HepG2 (cell line): ENCODE measurements around the gene GRAMD1A. TPM values are rescaled to one million over a fixed set of nuclear protein-coding genes. Genes with fewer than 3 reads are reported as not detected.
A peak's percentile ranks its signal among the peaks of the same experiment; 100 is the strongest.

Experiments
- ARID4A ChIP-seq: sonication (generic); formaldehyde crosslinking; IDR thresholded peaks from 2 replicates; pipeline ENCODE4 v1.5.0; 2020; ENCODE audit warnings: mild to moderate bottlenecking, missing genetic modification reagents, borderline replicate concordance
- DPF2 ChIP-seq: sonication (generic); formaldehyde crosslinking; IDR thresholded peaks from 2 replicates; pipeline ENCODE4 v1.4.0; 2020; ENCODE audit warnings: mild to moderate bottlenecking, low read depth, missing genetic modification reagents, borderline replicate concordance
- ETV6 ChIP-seq: sonication (generic); formaldehyde crosslinking; conservative IDR thresholded peaks from 2 replicates; pipeline ENCODE4 v1.4.0; 2020; ENCODE audit warnings: missing genetic modification reagents
- GATA4 ChIP-seq: sonication (generic); IDR thresholded peaks from 2 replicates; pipeline ENCODE4 v1.6.1; 2016; ENCODE audit warnings: antibody characterized with exemption, low read depth, borderline replicate concordance
- GTF3A ChIP-seq: sonication (generic); formaldehyde crosslinking; conservative IDR thresholded peaks from 2 replicates; pipeline ENCODE4 v1.4.0; 2020; ENCODE audit warnings: mild to moderate bottlenecking, missing genetic modification reagents
- IKZF4 ChIP-seq: sonication (generic); formaldehyde crosslinking; IDR thresholded peaks from 2 replicates; pipeline ENCODE4 v1.5.1; 2020; ENCODE audit warnings: borderline replicate concordance, mild to moderate bottlenecking, low read depth, missing genetic modification reagents; ENCODE audit errors: not compliant biosample characterization
- KLF12 ChIP-seq: sonication (generic); formaldehyde crosslinking; IDR thresholded peaks from 2 replicates; pipeline ENCODE4 v1.4.0; 2020; ENCODE audit warnings: missing genetic modification reagents, borderline replicate concordance
- NFKB2 ChIP-seq: sonication (generic); formaldehyde crosslinking; IDR thresholded peaks from 2 replicates; pipeline ENCODE4 v1.4.0; 2020; ENCODE audit warnings: missing genetic modification reagents, borderline replicate concordance
- PATZ1 ChIP-seq: sonication (generic); formaldehyde crosslinking; IDR thresholded peaks from 2 replicates; pipeline ENCODE4 v1.4.0; 2020; ENCODE audit warnings: missing genetic modification reagents
- SMAD3 ChIP-seq: sonication (generic); formaldehyde crosslinking; IDR thresholded peaks from 2 replicates; pipeline ENCODE4 v1.4.0; 2020; ENCODE audit warnings: missing genetic modification reagents
- SNAI1 ChIP-seq: sonication (generic); formaldehyde crosslinking; IDR thresholded peaks from 2 replicates; pipeline ENCODE4 v1.5.0; 2020; ENCODE audit warnings: mild to moderate bottlenecking, missing genetic modification reagents, borderline replicate concordance
- SP1 ChIP-seq, 2 experiments: fragments of 450-650 bp in 1 of 2; sonication (generic) in 1 of 2; formaldehyde crosslinking in 1 of 2; IDR thresholded peaks; 2 replicates each; pipeline versions ENCODE4 v1.4.0 to v1.6.1; 2016 to 2020; ENCODE audit warnings: missing genetic modification reagents in 1 of 2
- SYNCRIP ChIP-seq: fragments of 200-400 bp; formaldehyde crosslinking; IDR thresholded peaks from 2 replicates; pipeline ENCODE4 v1.6.1; 2018; ENCODE audit warnings: mild to moderate bottlenecking, low read depth, low read length; ENCODE audit not compliant: insufficient read depth
- TBX2 ChIP-seq: sonication (generic); formaldehyde crosslinking; IDR thresholded peaks from 2 replicates; pipeline ENCODE4 v1.5.0; 2020; ENCODE audit warnings: missing genetic modification reagents, mild to moderate bottlenecking, borderline replicate concordance
- TCF7L2 ChIP-seq: IDR thresholded peaks from 2 replicates; pipeline ENCODE4 v1.6.1; 2011; ENCODE audit warnings: mild to moderate bottlenecking, low read depth, low read length, moderate library complexity
- ZNF282 ChIP-seq: fragments of 450-650 bp; IDR thresholded peaks from 2 replicates; pipeline ENCODE4 v1.6.1; 2018; ENCODE audit not compliant: partially characterized antibody
- ZNF556 ChIP-seq: sonication (generic); formaldehyde crosslinking; IDR thresholded peaks from 2 replicates; pipeline ENCODE4 v1.4.0; 2020; ENCODE audit warnings: mild to moderate bottlenecking, missing genetic modification reagents, borderline replicate concordance
- ZNF83 ChIP-seq: sonication (generic); formaldehyde crosslinking; IDR thresholded peaks from 2 replicates; pipeline ENCODE4 v1.4.0; 2020; ENCODE audit warnings: missing genetic modification reagents, mild to moderate bottlenecking, borderline replicate concordance
- ZUFSP ChIP-seq: sonication (generic); formaldehyde crosslinking; IDR thresholded peaks from 2 replicates; pipeline ENCODE4 v1.9.0; 2021; ENCODE audit warnings: missing genetic modification reagents, mild to moderate bottlenecking, borderline replicate concordance
- polyA plus RNA-seq, 8 experiments: library from polyadenylated mRNA; depleted of rRNA in 3 of 8; stranded (reverse) in 7 of 8; unstranded in 1 of 8; fragments of >200 nt; fragmentation: Illumina TruSeq in 4 of 8; extraction: Trizol in 4 of 8; gene quantifications; 2 replicates each; pipeline versions ENCODE4 v1.2.1 to v1.2.3, GENCODE V29; 2011 to 2016; ENCODE audit warnings: low read depth in 4 of 8, missing spikeins in 1 of 8, mixed read lengths in 1 of 8; ENCODE audit not compliant: insufficient read depth in 1 of 8
- total RNA-seq, 5 experiments: library from RNA; depleted of rRNA; stranded (reverse); fragments of >200 nt; fragmentation: Illumina TruSeq; extraction: Trizol; gene quantifications; 2 replicates each; pipeline ENCODE4 v1.2.3, GENCODE V29; 2016; ENCODE audit warnings: low read depth in 1 of 5

GRAMD1A gene
- total and polyA plus RNA-seq, 2 of the 13 experiments (the other 11 are each of a cell fraction or from before 2014, with no cell fraction given) = 14.7 to 181 TPM

GRCh38 chr19:34961775-34962686 is 38.1 kb upstream of the GRAMD1A start (continued):
- TF ChIP-seq PATZ1 (0 out of 2 replicates have a peak, but pooled peaks have one; percentile 28), ARID4A (CRISPR knock-in tag) (peak; percentile 64; the same call in 1 of the 2 replicates), TCF7L2 (no peak), SYNCRIP (no peak), SMAD3 (CRISPR knock-in tag) (no peak), ETV6 (CRISPR knock-in tag) (peak; percentile 98), ZNF556 (CRISPR knock-in tag) (peak; percentile 19; the same call in 1 of the 2 replicates), GATA4 (peak; percentile 91; the same call in 1 of the 2 replicates), NFKB2 (no peak), ZNF83 (CRISPR knock-in tag) (no peak), ZNF282 (no peak), TBX2 (CRISPR knock-in tag) (peak; percentile 61), ZUFSP (no peak), KLF12 (no peak), SNAI1 (CRISPR knock-in tag) (no peak), SP1 (IDR thresholded peaks at IDR 0.05) (no peak), SP1 (CRISPR knock-in tag; IDR thresholded peaks at IDR 0.05) (no peak), IKZF4 (CRISPR knock-in tag) (no peak), GTF3A (CRISPR knock-in tag) (no peak), DPF2 (CRISPR knock-in tag) (peak; percentile 50; the same call in 1 of the 2 replicates)
